Skeletal muscle tissue (tissue), 4 donors: ENCODE data around the gene HS6ST1. TPM values are rescaled to one million over a fixed set of nuclear protein-coding genes. Genes with fewer than 3 reads are reported as not detected.
"Not testable (repeated sequence)": the region's sequence is repeated elsewhere in the genome, so short reads cannot be mapped to it uniquely, and the experiment has no call there.

ENCODE experiments used
- H3K27ac ChIP-seq: one replicate; pipeline ENCODE4 v1.7.0; 2013; ENCODE audit warnings: mild to moderate bottlenecking, low read depth, low read length, inconsistent platforms
- H3K27me3 ChIP-seq, 3 donors: one replicate each; pipeline ENCODE4 v1.7.0; 2013; ENCODE audit warnings: low read length in 3 of 3; ENCODE audit not compliant: control insufficient read depth in 3 of 3, insufficient read depth in 3 of 3
- H3K36me3 ChIP-seq, 3 donors: one replicate each; pipeline ENCODE4 v1.7.0; 2013; ENCODE audit warnings: low read length in 3 of 3; ENCODE audit not compliant: control insufficient read depth in 3 of 3, insufficient read depth in 3 of 3
- H3K4me1 ChIP-seq, 3 donors: one replicate each; pipeline ENCODE4 v1.7.0; 2013; ENCODE audit warnings: low read length in 3 of 3, mild to moderate bottlenecking in 3 of 3; ENCODE audit not compliant: control insufficient read depth in 3 of 3, insufficient read depth in 3 of 3
- H3K4me3 ChIP-seq, 3 donors: one replicate each; pipeline ENCODE4 v1.7.0; 2013; ENCODE audit warnings: low read length in 3 of 3
- H3K9ac ChIP-seq, 3 donors: one replicate each; pipeline ENCODE4 v1.7.0; 2013; ENCODE audit warnings: low read length in 3 of 3, mild to moderate bottlenecking in 3 of 3, moderate library complexity in 2 of 3, low read depth in 1 of 3
- H3K9me3 ChIP-seq, 3 donors: one replicate each; pipeline ENCODE4 v1.7.0; 2013; ENCODE audit warnings: low read length in 3 of 3; ENCODE audit not compliant: control insufficient read depth in 3 of 3
- total RNA-seq: library from RNA; depleted of rRNA; stranded (reverse); fragments of >200 nt; gene quantifications from one replicate; pipeline ENCODE4 v1.2.3, GENCODE V29; 2014
- donor health status: Osteomylitis.

The HS6ST1 gene
- total RNA-seq, 1 donor from 2014 or later, result 12.5 TPM

DNA sequence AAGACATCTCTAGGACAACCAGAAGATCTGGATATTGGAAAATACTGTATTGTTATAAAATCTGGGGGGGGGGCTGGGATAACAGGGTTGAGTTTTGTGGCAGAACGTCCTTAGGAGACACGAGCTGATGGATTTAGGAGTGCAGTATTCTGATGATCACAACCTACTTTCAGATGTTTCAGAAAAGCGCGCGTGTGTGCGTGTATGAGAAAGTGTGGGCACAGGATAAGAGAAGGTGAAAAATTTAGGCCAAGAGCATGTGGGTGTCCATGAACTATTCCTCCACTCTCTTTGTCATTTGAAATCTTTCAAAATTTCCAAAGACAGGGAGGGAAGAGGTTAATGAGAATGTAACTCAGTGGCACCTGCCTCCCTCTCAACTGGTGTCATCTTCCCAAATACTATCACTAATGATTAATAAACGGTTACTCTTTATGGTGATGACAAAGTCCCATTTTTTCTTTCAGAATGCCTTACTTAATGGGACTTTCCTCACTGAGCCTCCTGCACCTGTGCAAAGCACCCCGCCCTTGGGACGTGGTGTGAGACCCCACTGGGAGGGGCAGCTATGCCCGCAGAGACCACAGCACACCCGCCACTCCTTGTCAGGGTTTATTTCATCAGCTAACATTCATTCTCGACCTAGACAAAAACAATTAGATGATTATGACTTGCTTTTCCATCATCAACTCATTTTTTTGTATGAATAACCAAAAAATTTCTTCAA, 53.6 kb downstream of the HS6ST1 start:
- H3K27me3 ChIP-seq, result no peaks in the 10 kb centered on the region
- no peak overlapping the region for H3K9ac ChIP-seq
- peaks cover 0 to 2% (median 0%) of the 10 kb centered on the region in 3 donors for H3K9me3 ChIP-seq
- no peak overlapping the region for H3K27ac ChIP-seq
- H3K4me1 ChIP-seq, result peaks cover 0 to 2% (median 0%) of the 10 kb centered on the region in 3 donors
- no peak overlapping the region for H3K4me3 ChIP-seq
- H3K36me3 ChIP-seq, result peaks cover 0 to 6% (median 2%) of the 10 kb centered on the region in 3 donors

- Histone ChIP-seq H3K27ac (no peak overlapping the region), H3K27me3 (no peaks in the 10 kb centered on the region), H3K36me3 (peaks cover 0 to 6% (median 2%) of the 10 kb centered on the region in 3 donors), H3K4me3 (no peak overlapping the region), H3K4me1 (no peaks in the 10 kb centered on the region), H3K9ac (no peak overlapping the region), H3K9me3 (peaks cover 0 to 2% (median 0%) of the 10 kb centered on the region in 3 donors)
These were observed 54.8 kb downstream of the HS6ST1 start for GRCh38 chr2:128263902-128264331.

GRCh38 chr2:128262315-128263253, 56.1 kb downstream of the HS6ST1 start:
- no peaks in the 10 kb centered on the region for H3K27me3 ChIP-seq
- peaks cover 0 to 2% (median 0%) of the 10 kb centered on the region in 3 donors for H3K9me3 ChIP-seq
- H3K36me3 ChIP-seq, result peaks cover 0 to 4% (median 0%) of the 10 kb centered on the region in 3 donors
- no peak overlapping the region for H3K4me3 ChIP-seq
- H3K9ac ChIP-seq, result no peak overlapping the region
- no peak overlapping the region for H3K27ac ChIP-seq
- H3K4me1 ChIP-seq, result no peaks in the 10 kb centered on the region

DNA sequence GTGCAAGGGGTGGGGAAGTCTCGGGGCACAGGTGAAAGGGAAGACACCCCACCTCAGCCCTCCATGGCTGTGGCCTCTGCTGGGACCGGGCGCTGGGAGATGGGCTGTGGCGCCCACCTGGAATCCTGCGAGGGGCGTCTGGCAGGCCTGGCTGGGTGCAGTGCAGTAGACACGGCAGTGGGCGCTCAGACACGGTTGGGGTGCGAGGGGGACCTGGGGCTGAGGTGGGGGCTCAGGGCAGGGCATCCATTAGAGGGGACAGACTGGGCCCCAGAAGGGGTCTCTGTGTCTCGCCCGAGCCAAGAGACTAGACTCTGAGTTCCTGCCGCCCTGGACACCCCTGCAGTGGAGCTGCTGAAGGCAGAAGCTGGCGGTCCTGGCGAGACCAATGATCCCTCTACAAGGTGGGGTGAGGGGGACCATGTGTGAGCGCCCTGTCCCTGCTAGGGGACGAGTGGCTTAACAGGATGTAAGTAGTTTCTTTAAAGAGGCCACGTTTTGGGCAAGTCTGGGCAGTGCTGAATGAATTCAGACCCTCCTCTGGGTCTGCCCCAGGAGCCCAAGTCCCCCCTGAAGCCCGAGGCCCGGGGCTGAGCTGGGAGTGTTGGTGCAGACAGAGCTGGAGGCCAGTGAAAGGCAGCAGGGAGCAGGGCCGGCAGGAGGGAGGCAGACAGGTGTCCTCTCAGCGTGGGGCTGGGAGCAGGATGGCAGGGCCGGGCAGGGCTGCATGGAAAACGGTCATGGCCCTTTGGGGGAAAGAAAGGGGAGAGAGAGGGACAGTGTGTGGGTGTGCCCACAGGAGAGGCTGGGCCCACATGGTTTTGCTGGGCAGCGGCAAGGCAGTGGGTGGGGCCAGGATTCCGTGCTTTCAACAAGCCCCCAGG, 57.2 kb downstream of the HS6ST1 start:
- Histone ChIP-seq H3K27ac (no peak overlapping the region), H3K36me3 (peaks cover 0 to 4% (median 0%) of the 10 kb centered on the region in 3 donors), H3K27me3 (no peaks in the 10 kb centered on the region), H3K4me1 (no peaks in the 10 kb centered on the region), H3K4me3 (no peak overlapping the region), H3K9ac (peak overlapping the region in 1 of 3 donors; percentile 16), H3K9me3 (peaks cover 0 to 2% (median 0%) of the 10 kb centered on the region in 3 donors)

DNA sequence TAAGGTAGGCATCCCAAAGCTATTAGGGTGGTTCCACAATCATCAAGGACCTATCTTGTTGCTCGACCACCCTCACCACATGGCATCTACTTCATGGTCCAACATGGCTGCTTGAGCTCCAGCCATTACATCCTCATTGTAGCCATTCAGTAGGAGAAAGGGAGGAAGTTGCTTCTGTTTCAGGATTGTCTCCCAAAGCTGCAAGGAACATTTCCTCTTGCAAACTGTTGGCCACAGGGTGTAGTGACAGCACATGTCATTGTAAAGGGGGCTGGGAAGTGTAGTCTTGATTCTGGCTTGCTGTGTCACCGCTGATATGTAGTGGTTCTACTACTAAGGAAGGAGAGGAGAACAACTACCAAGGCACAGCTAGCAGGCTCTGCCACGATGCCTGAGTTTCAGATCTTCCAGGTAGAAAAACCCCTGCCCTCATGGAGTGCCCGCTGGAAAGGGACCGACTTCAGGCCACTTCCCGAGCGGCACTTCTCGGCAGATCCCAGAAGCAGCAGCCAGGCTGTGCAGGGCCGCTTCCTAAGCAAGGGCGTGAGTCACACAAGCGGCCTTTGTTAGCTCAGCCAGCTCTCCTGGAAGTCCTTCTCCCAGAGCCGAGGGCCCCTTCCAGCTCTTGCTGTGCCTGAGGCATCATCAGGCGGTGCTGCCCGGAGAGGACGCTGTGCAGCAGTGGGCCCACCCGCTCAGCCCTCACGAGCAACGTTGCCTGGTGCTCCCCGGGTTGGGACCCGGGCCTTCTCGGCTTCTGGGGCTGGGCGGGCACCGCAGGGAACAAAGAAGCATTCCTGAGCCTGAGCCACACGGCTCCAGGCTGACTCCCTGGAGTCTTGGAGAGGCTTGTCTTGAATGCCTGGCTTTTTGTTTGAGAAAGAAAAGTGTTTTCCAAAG, 58.2 kb downstream of the HS6ST1 start:
- Histone ChIP-seq H3K4me3 (no peak overlapping the region), H3K27ac (no peak overlapping the region), H3K27me3 (no peaks in the 10 kb centered on the region), H3K9me3 (peaks cover 0 to 2% (median 0%) of the 10 kb centered on the region in 3 donors), H3K36me3 (peaks cover 0 to 4% (median 0%) of the 10 kb centered on the region in 3 donors), H3K9ac (peak overlapping the region in 1 of 3 donors; percentile 3), H3K4me1 (no peaks in the 10 kb centered on the region)

DNA sequence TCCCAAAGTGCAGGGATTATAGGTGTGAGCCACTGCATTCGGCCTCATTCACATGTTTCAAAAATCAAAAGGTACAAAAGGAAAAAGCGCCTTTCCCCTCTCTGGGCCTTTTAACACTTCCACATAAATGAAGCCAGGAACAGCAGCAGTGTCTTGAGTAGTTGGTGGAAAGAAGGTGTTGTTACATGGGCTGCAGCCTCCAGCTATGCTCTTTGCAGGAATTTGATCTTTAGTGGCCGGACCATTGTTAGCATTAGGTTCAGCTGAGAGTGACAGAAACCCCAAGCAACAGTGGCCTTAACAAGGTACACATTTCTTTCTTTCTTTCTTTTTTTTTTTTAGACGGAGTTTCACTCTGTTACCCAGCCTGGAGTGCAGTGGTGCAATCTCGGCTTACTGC, 59.1 kb downstream of the HS6ST1 start:
- H3K4me3 ChIP-seq, result no peak overlapping the region
- no peaks in the 10 kb centered on the region for H3K4me1 ChIP-seq
- peaks cover 0 to 2% (median 0%) of the 10 kb centered on the region in 3 donors for H3K9me3 ChIP-seq
- no peaks in the 10 kb centered on the region for H3K27me3 ChIP-seq
- H3K9ac ChIP-seq, result no peak overlapping the region
- H3K27ac ChIP-seq, result no peak overlapping the region
- H3K36me3 ChIP-seq, result no peaks in the 10 kb centered on the region

GRCh38 chr2:128258218-128258617, 60.5 kb downstream of the HS6ST1 start:
- peaks cover 0 to 2% (median 0%) of the 10 kb centered on the region in 3 donors for H3K9me3 ChIP-seq
- H3K4me1 ChIP-seq, result no peaks in the 10 kb centered on the region
- H3K4me3 ChIP-seq, result no peak overlapping the region
- H3K36me3 ChIP-seq, result no peaks in the 10 kb centered on the region
- H3K27ac ChIP-seq, result no peak overlapping the region
- no peak overlapping the region for H3K9ac ChIP-seq
- no peaks in the 10 kb centered on the region for H3K27me3 ChIP-seq

- Histone ChIP-seq H3K27me3 (no peaks in the 10 kb centered on the region), H3K36me3 (no peaks in the 10 kb centered on the region), H3K9me3 (no peaks in the 10 kb centered on the region), H3K4me3 (no peak overlapping the region), H3K4me1 (no peaks in the 10 kb centered on the region), H3K9ac (no peak overlapping the region), H3K27ac (no peak overlapping the region)
These were observed 66.2 kb downstream of the HS6ST1 start for GRCh38 chr2:128252501-128252900.

- H3K27ac ChIP-seq, H3K27me3 ChIP-seq, H3K36me3 ChIP-seq, H3K9ac ChIP-seq, H3K4me3 ChIP-seq, H3K9me3 ChIP-seq, H3K4me1 ChIP-seq: not testable (repeated sequence)
These were observed 66.6 kb downstream of the HS6ST1 start for GRCh38 chr2:128252086-128252485.
